Measurements from ENCODE around the gene RXFP4.
A peak's percentile ranks its signal among the peaks of the same experiment; 100 is the strongest.

The RXFP4 gene

GRCh38 chr1:155962599-155963211, 21.3 kb downstream of the RXFP4 start:
- DNase-seq, result no peak

- DNase-seq, result no peak
Observed at GRCh38 chr1:155964193-155964592, 22.8 kb downstream of the RXFP4 start.

- no peak for DNase-seq
Observed at GRCh38 chr1:155966135-155966534, 24.7 kb downstream of the RXFP4 start.

- DNase-seq, result no peak
Observed at GRCh38 chr1:155966750-155967149, 25.3 kb downstream of the RXFP4 start.

GRCh38 chr1:155967341-155968050, 26.1 kb downstream of the RXFP4 start:
- DNase-seq, result no peak

- no peak for DNase-seq
Observed at GRCh38 chr1:155968051-155968400, 26.6 kb downstream of the RXFP4 start.

GRCh38 chr1:155968670-155969069, 27.2 kb downstream of the RXFP4 start:
- peak; percentile 76 for DNase-seq

- no peak for DNase-seq
Observed at GRCh38 chr1:155969377-155969791, 27.9 kb downstream of the RXFP4 start.

GRCh38 chr1:155970531-155971167, 29.2 kb downstream of the RXFP4 start:
- peak; percentile 68 for DNase-seq

- DNase-seq, result no peak
Observed at GRCh38 chr1:155971910-155972809, 30.7 kb downstream of the RXFP4 start.

- DNase-seq, result no peak
Observed at GRCh38 chr1:155973723-155974122, 32.3 kb downstream of the RXFP4 start.

GRCh38 chr1:155974208-155975115, 33.0 kb downstream of the RXFP4 start:
- DNase-seq, result no peak

GRCh38 chr1:155975375-155976061, 34.1 kb downstream of the RXFP4 start:
- no peak for DNase-seq

GRCh38 chr1:155976062-155976912, 34.8 kb downstream of the RXFP4 start:
- peak; percentile 89 for DNase-seq

- DNase-seq, result no peak
Observed at GRCh38 chr1:155976913-155977689, 35.7 kb downstream of the RXFP4 start.

GRCh38 chr1:155977690-155978324, 36.4 kb downstream of the RXFP4 start:
- peak; percentile 33 for DNase-seq

- peak; percentile 86 for DNase-seq
Observed at GRCh38 chr1:155978325-155978972, 37.0 kb downstream of the RXFP4 start, which contains the start of gene ARHGEF2. ARHGEF2 (minus strand) TSS chr1:155978547; CDS start chr1:155978427, 120 bp downstream.

- DNase-seq, result peak; percentile 57
Observed at GRCh38 chr1:155978973-155979429, 37.6 kb downstream of the RXFP4 start.

All from fibroblast of skin of right quadriceps (primary cell).